ENCODE results near the gene PHLDA1. TPM values are rescaled to one million over a fixed set of nuclear protein-coding genes. Genes with fewer than 3 reads are reported as not detected.

PHLDA1 gene
- total and polyA plus RNA-seq, 2 of the 13 experiments (the other 11 are each of a cell fraction or from before 2014, with no cell fraction given), result 33.8 to 41.0 TPM

DNA sequence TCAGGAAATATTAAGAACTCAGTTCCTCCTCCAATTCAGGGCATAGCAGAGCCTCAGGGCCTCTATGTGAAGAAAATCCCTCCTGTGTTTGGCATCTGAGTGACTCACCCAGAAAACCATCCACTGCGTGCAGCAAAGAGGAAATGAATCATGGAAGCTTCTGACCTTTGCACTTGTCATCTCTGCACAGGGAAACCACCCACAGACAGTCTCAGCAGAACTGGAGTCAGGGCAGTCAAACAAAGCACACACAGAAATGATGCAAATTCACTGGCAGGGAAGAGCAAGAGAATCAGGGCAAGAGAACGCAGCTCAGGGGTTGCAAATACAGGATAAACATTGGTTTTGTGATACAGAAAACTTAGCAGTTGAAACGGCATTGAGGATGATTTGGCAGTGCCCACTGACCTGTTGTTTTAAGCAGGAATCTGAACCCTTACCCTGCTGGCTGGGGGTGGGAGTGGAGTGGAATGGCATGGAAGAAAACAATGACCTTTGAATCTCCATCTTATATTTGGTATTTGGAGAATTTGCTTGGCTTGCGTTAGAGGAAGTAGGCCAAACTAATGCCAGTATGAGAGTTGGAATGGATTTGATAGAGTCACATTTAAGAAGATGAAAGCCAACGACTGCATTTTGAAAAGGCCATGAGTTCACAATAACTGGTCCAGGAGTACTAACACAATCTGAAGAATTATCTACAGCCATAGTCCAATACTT lies 53.5 kb downstream of the PHLDA1 start (continued):
- TF ChIP-seq AFF4 (CRISPR knock-in tag; IDR thresholded peaks at IDR 0.05) (peak; percentile 51; the same call in 1 of the 2 replicates), HDAC2 (CRISPR knock-in tag; IDR thresholded peaks at IDR 0.05) (peak; percentile 97), ZGPAT (CRISPR knock-in tag; IDR thresholded peaks at IDR 0.05) (peak; percentile 92), ZNF607 (CRISPR knock-in tag; IDR thresholded peaks at IDR 0.05; ENCODE audit: borderline replicate concordance) (no peak; the same call in 1 of the 2 replicates), U2AF2 (IDR thresholded peaks at IDR 0.05; ENCODE audit: low read depth, low read length) (no peak), BRD4 (CRISPR knock-in tag; IDR thresholded peaks at IDR 0.05) (peak; percentile 79), FOXP1 (IDR thresholded peaks at IDR 0.05) (peak; percentile 44; the same call in 1 of the 2 replicates), FOXP1 (CRISPR knock-in tag; IDR thresholded peaks at IDR 0.05) (peak; percentile 82), ZNF749 (CRISPR knock-in tag; IDR thresholded peaks at IDR 0.05; ENCODE audit: borderline replicate concordance) (peak; percentile 23; the same call in 1 of the 2 replicates), PRPF4 (IDR thresholded peaks at IDR 0.05; ENCODE audit: low read depth, low read length, poor library complexity, severe bottlenecking) (no peak), ZNF543 (CRISPR knock-in tag; IDR thresholded peaks at IDR 0.05) (no peak), YEATS2 (CRISPR knock-in tag; IDR thresholded peaks at IDR 0.05; ENCODE audit: borderline replicate concordance) (peak; percentile 70; the same call in 1 of the 2 replicates), MAX (IDR thresholded peaks at IDR 0.05) (peak; percentile 45), FOXM1 (CRISPR knock-in tag; IDR thresholded peaks at IDR 0.05) (no peak), TEF (CRISPR knock-in tag; IDR thresholded peaks at IDR 0.05) (peak; percentile 20; the same call in 1 of the 2 replicates), U2AF1 (optimal IDR thresholded peaks at IDR 0.05; ENCODE audit: low read depth, low read length) (no peak)
